CD4-positive, CD25-positive, alpha-beta regulatory T cell (primary cell): ENCODE measurements around the gene GABRR2. TPM values are rescaled to one million over a fixed set of nuclear protein-coding genes. Genes with fewer than 3 reads are reported as not detected.

ENCODE experiments used
- ATAC-seq, 2 donors: fragments of 150-1000 bp; cut with Tn5 transposase; one replicate each; pipeline ENCODE4 v1.10.0; 2021; ENCODE audit warnings: low read depth in 2 of 2, moderate number of reproducible peaks in 2 of 2, moderate library complexity in 1 of 2
- DNase-seq, 3 donors: peaks; one replicate each; pipeline versions ENCODE4 v3.0.0 to v3.0.0-alpha.2; 2012 to 2022; ENCODE audit warnings: mixed read lengths in 1 of 3
- H3K27ac ChIP-seq: one replicate; pipeline ENCODE4 v1.7.0; 2013; ENCODE audit warnings: mild to moderate bottlenecking, low read length; ENCODE audit not compliant: insufficient read depth, poor library complexity, severe bottlenecking
- H3K27me3 ChIP-seq: one replicate; pipeline ENCODE4 v1.7.0; 2013; ENCODE audit warnings: low read length; ENCODE audit not compliant: control insufficient read depth, insufficient read depth
- H3K36me3 ChIP-seq: one replicate; pipeline ENCODE4 v1.7.0; 2013; ENCODE audit warnings: mild to moderate bottlenecking, low read length, moderate library complexity; ENCODE audit not compliant: control insufficient read depth, insufficient read depth
- H3K4me1 ChIP-seq: 2 replicates; pipeline ENCODE4 v1.7.0; 2013; ENCODE audit warnings: mild to moderate bottlenecking, low read length; ENCODE audit not compliant: insufficient read depth, control insufficient read depth, poor library complexity, severe bottlenecking
- H3K4me3 ChIP-seq: one replicate; pipeline ENCODE4 v1.7.0; 2013; ENCODE audit warnings: low read depth, mild to moderate bottlenecking, low read length, moderate library complexity
- H3K9me3 ChIP-seq, 2 experiments: 1 replicate in 1 of 2; 2 replicates in 1 of 2; pipeline ENCODE4 v1.7.0; 2013; ENCODE audit warnings: low read length in 2 of 2, mild to moderate bottlenecking in 1 of 2, moderate library complexity in 1 of 2; ENCODE audit not compliant: control insufficient read depth in 2 of 2
- H3K27ac Mint-ChIP-seq, 3 donors: one replicate each; pipeline ENCODE4 v1.8.0; 2020 to 2022; ENCODE audit warnings: mild to moderate bottlenecking in 3 of 3, mixed read lengths in 3 of 3, moderate library complexity in 2 of 3
- H3K27me3 Mint-ChIP-seq: one replicate; pipeline ENCODE4 v1.8.0; 2022; ENCODE audit warnings: mild to moderate bottlenecking, mixed read lengths
- H3K36me3 Mint-ChIP-seq: one replicate; pipeline ENCODE4 v1.8.0; 2020; ENCODE audit warnings: mixed read lengths
- H3K4me1 Mint-ChIP-seq, 4 donors: one replicate each; pipeline ENCODE4 v1.8.0; 2020 to 2022; ENCODE audit warnings: mixed read lengths in 4 of 4, mild to moderate bottlenecking in 1 of 4
- H3K4me3 Mint-ChIP-seq, 4 donors: one replicate each; pipeline ENCODE4 v1.8.0; 2020 to 2022; ENCODE audit warnings: mild to moderate bottlenecking in 4 of 4, mixed read lengths in 4 of 4, moderate library complexity in 3 of 4
- H3K9me3 Mint-ChIP-seq, 7 donors: one replicate each; pipeline ENCODE4 v1.8.0; 2020 to 2022; ENCODE audit warnings: mixed read lengths in 7 of 7, mild to moderate bottlenecking in 3 of 7, moderate library complexity in 2 of 7
- polyA plus RNA-seq, 4 donors: library from polyadenylated mRNA; unstranded; fragments of 300-500 nt; fragmentation: Illumina TruSeq; gene quantifications; one replicate each; pipeline ENCODE4 v1.2.3, GENCODE V29; 2021
- total RNA-seq: library from RNA; stranded (reverse); gene quantifications from one replicate; pipeline ENCODE4 v1.2.3, GENCODE V29; 2022

Gene GABRR2
- total and polyA plus RNA-seq, 5 donors from 2014 or later = 1.9 TPM; not detected in 4

GRCh38 chr6:89267918-89268317 is 47.2 kb downstream of the GABRR2 start:
- ATAC-seq (no peak), DNase-seq (no peak)
- Mint-ChIP-seq H3K4me1 (peaks cover 0 to 2% (median 0%) of the 10 kb centered on the region in 4 donors), H3K27ac (no peak overlapping the region), H3K9me3 (peaks cover 0 to 1% (median 0%) of the 10 kb centered on the region in 7 donors), H3K36me3 (no peaks in the 10 kb centered on the region), H3K4me3 (no peak overlapping the region), H3K27me3 (no peaks in the 10 kb centered on the region)
- no peak overlapping the region for H3K4me3 ChIP-seq
- H3K27ac ChIP-seq = no peak overlapping the region
- H3K4me1 ChIP-seq = no peaks in the 10 kb centered on the region
- no peaks in the 10 kb centered on the region for H3K9me3 ChIP-seq
- no peaks in the 10 kb centered on the region for H3K27me3 ChIP-seq
- H3K36me3 ChIP-seq = no peaks in the 10 kb centered on the region

GRCh38 chr6:89264296-89264695 is 50.8 kb downstream of the GABRR2 start:
- H3K4me3 Mint-ChIP-seq = no peak overlapping the region
- H3K27ac Mint-ChIP-seq = no peak overlapping the region
- H3K4me3 ChIP-seq = no peak overlapping the region
- H3K9me3 ChIP-seq = no peaks in the 10 kb centered on the region
- peaks cover 11% of the 10 kb centered on the region for H3K27me3 Mint-ChIP-seq
- H3K4me1 ChIP-seq = no peaks in the 10 kb centered on the region
- no peaks in the 10 kb centered on the region for H3K36me3 ChIP-seq
- no peaks in the 10 kb centered on the region for H3K27me3 ChIP-seq
- peaks cover 0 to 2% (median 0%) of the 10 kb centered on the region in 7 donors for H3K9me3 Mint-ChIP-seq
- peaks cover 0 to 2% (median 0%) of the 10 kb centered on the region in 4 donors for H3K4me1 Mint-ChIP-seq
- no peak overlapping the region for H3K27ac ChIP-seq
- no peaks in the 10 kb centered on the region for H3K36me3 Mint-ChIP-seq
- no peak for DNase-seq
- no peak for ATAC-seq

- peaks cover 0 to 2% (median 0%) of the 10 kb centered on the region in 7 donors for H3K9me3 Mint-ChIP-seq
These were observed 54.3 kb downstream of the GABRR2 start for GRCh38 chr6:89260832-89261231.

GRCh38 chr6:89260310-89260709 is 54.8 kb downstream of the GABRR2 start:
- Histone ChIP-seq H3K27ac (no peak overlapping the region), H3K4me3 (no peak overlapping the region), H3K4me1 (no peaks in the 10 kb centered on the region), H3K9me3 (no peaks in the 10 kb centered on the region), H3K27me3 (no peaks in the 10 kb centered on the region), H3K36me3 (no peaks in the 10 kb centered on the region)
- H3K9me3 Mint-ChIP-seq = peaks cover 0 to 2% (median 0%) of the 10 kb centered on the region in 7 donors
- H3K27me3 Mint-ChIP-seq = peaks cover 20% of the 10 kb centered on the region
- no peaks in the 10 kb centered on the region for H3K36me3 Mint-ChIP-seq
- ATAC-seq (no peak), DNase-seq (no peak)
- no peak overlapping the region for H3K4me3 Mint-ChIP-seq
- H3K27ac Mint-ChIP-seq = no peak overlapping the region
- peaks cover 0 to 2% (median 0%) of the 10 kb centered on the region in 4 donors for H3K4me1 Mint-ChIP-seq

More at GRCh38 chr6:89260832-89261231, 54.3 kb downstream of the GABRR2 start:
- DNase-seq = no peak
- Histone ChIP-seq H3K36me3 (no peaks in the 10 kb centered on the region), H3K4me3 (no peak overlapping the region), H3K4me1 (no peaks in the 10 kb centered on the region), H3K27ac (no peak overlapping the region), H3K9me3 (no peaks in the 10 kb centered on the region), H3K27me3 (no peaks in the 10 kb centered on the region)
- Mint-ChIP-seq H3K36me3 (no peaks in the 10 kb centered on the region), H3K27me3 (peaks cover 20% of the 10 kb centered on the region), H3K4me1 (peaks cover 0 to 2% (median 0%) of the 10 kb centered on the region in 4 donors), H3K4me3 (no peak overlapping the region), H3K27ac (no peak overlapping the region)
- ATAC-seq = no peak

GRCh38 chr6:89258912-89259311 is 56.2 kb downstream of the GABRR2 start:
- Mint-ChIP-seq H3K27me3 (peaks cover 30% of the 10 kb centered on the region), H3K9me3 (peaks cover 0 to 2% (median 0%) of the 10 kb centered on the region in 7 donors), H3K36me3 (no peaks in the 10 kb centered on the region), H3K27ac (no peak overlapping the region), H3K4me3 (no peak overlapping the region), H3K4me1 (peaks cover 0 to 2% (median 0%) of the 10 kb centered on the region in 4 donors)
- no peaks in the 10 kb centered on the region for H3K9me3 ChIP-seq
- ATAC-seq = no peak
- no peaks in the 10 kb centered on the region for H3K27me3 ChIP-seq
- no peak overlapping the region for H3K4me3 ChIP-seq
- H3K27ac ChIP-seq = no peak overlapping the region
- no peaks in the 10 kb centered on the region for H3K36me3 ChIP-seq
- no peak for DNase-seq
- no peaks in the 10 kb centered on the region for H3K4me1 ChIP-seq

GRCh38 chr6:89257781-89258180 is 57.3 kb downstream of the GABRR2 start:
- ATAC-seq = no peak
- H3K4me1 Mint-ChIP-seq = peaks cover 0 to 2% (median 0%) of the 10 kb centered on the region in 4 donors
- no peak overlapping the region for H3K27ac Mint-ChIP-seq

GRCh38 chr6:89257346-89257745 is 57.8 kb downstream of the GABRR2 start:
- no peak for ATAC-seq
- DNase-seq = no peak
- no peaks in the 10 kb centered on the region for H3K36me3 Mint-ChIP-seq
- H3K27ac ChIP-seq = no peak overlapping the region
- H3K27me3 Mint-ChIP-seq = peaks cover 33% of the 10 kb centered on the region
- H3K36me3 ChIP-seq = no peaks in the 10 kb centered on the region
- H3K4me3 ChIP-seq = no peak overlapping the region
- peaks cover 4% of the 10 kb centered on the region for H3K27me3 ChIP-seq
- H3K9me3 ChIP-seq = no peaks in the 10 kb centered on the region
- H3K4me3 Mint-ChIP-seq = no peak overlapping the region
- H3K4me1 ChIP-seq = no peaks in the 10 kb centered on the region
- H3K4me1 Mint-ChIP-seq = peaks cover 0 to 2% (median 0%) of the 10 kb centered on the region in 4 donors
- no peaks in the 10 kb centered on the region for H3K9me3 Mint-ChIP-seq
- no peak overlapping the region for H3K27ac Mint-ChIP-seq

More at GRCh38 chr6:89257781-89258180, 57.3 kb downstream of the GABRR2 start:
- no peaks in the 10 kb centered on the region for H3K36me3 ChIP-seq
- peaks cover 2% of the 10 kb centered on the region for H3K27me3 ChIP-seq
- H3K4me1 ChIP-seq = no peaks in the 10 kb centered on the region
- Mint-ChIP-seq H3K4me3 (no peak overlapping the region), H3K9me3 (no peaks in the 10 kb centered on the region), H3K36me3 (no peaks in the 10 kb centered on the region), H3K27me3 (peaks cover 33% of the 10 kb centered on the region)
- H3K9me3 ChIP-seq = no peaks in the 10 kb centered on the region
- no peak for DNase-seq
- no peak overlapping the region for H3K4me3 ChIP-seq
- no peak overlapping the region for H3K27ac ChIP-seq

GRCh38 chr6:89255417-89255816 is 59.7 kb downstream of the GABRR2 start:
- no peak for ATAC-seq
- no peak overlapping the region for H3K4me3 Mint-ChIP-seq
- no peak overlapping the region for H3K27ac Mint-ChIP-seq
- no peak for DNase-seq
- H3K9me3 ChIP-seq = no peaks in the 10 kb centered on the region
- H3K4me1 Mint-ChIP-seq = no peaks in the 10 kb centered on the region
- no peaks in the 10 kb centered on the region for H3K9me3 Mint-ChIP-seq
- H3K4me3 ChIP-seq = no peak overlapping the region
- H3K27me3 Mint-ChIP-seq = peaks cover 38% of the 10 kb centered on the region
- no peaks in the 10 kb centered on the region for H3K36me3 ChIP-seq
- no peaks in the 10 kb centered on the region for H3K36me3 Mint-ChIP-seq
- H3K27ac ChIP-seq = no peak overlapping the region
- H3K4me1 ChIP-seq = no peaks in the 10 kb centered on the region
- H3K27me3 ChIP-seq = peaks cover 4% of the 10 kb centered on the region
